Loucy (cell line): Measurements from ENCODE around the gene HOXA11.

Source experiments
- EZH2phosphoT487 ChIP-seq: fragments of 200-600 bp; IDR thresholded peaks from 2 replicates; pipeline ENCODE4 v1.6.1; 2018; ENCODE audit warnings: antibody characterized with exemption, mild to moderate bottlenecking, moderate library complexity, borderline replicate concordance
- TF ChIP-seq, protein P1 (sequence below): fragments of 200-600 bp; sonication (generic); conservative IDR thresholded peaks from 2 replicates; pipeline ENCODE4 v1.5.1; 2014; ENCODE audit warnings: mild to moderate bottlenecking, antibody characterized with exemption, low read length

DNA sequence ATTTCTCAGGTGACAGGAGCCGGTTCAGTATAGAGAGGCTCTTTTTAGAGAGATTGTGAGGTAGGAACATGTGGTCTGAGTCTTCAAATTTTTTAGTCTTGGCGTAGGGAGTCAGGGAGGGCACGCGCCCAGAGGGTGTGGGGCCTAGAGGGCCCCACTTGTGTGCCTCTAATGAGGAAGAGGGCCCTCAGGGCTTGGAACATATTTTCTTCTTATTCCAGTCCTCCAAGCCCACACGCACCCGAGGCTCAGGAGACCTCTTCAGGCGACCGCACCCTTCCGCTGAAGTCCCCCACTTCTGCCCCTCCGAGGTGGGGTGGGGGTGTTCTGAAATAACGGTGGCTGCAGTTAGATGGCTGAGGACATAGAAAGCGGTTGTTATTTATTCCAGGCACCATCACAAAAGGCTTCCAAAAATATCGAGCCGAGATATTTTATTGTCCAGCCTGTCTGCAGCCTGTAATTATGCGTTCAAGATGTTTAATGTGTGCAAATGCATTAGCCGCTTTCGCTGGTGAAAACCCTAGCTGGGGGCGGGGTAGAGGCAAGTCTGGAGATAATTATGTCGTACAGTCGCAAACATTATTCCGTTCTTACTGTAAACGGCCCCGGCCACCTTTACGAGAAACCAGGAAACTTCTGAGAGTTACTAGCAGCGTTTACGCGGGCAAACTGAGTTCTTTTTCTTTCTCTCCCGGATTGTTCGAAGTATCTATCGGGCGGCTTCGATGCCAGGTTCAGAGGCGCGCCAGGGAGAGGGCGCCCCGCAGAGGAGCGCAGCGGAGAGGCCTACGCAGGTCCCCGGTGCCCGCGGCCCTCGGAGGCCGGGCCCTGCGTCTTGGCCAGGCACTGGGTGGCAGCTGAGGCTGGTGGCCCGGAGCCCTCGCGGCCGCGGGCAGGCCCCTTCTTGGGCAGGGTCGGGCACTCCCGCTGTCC lies 27.7 kb upstream of the HOXA11 start:
- TF ChIP-seq, protein P1, sequence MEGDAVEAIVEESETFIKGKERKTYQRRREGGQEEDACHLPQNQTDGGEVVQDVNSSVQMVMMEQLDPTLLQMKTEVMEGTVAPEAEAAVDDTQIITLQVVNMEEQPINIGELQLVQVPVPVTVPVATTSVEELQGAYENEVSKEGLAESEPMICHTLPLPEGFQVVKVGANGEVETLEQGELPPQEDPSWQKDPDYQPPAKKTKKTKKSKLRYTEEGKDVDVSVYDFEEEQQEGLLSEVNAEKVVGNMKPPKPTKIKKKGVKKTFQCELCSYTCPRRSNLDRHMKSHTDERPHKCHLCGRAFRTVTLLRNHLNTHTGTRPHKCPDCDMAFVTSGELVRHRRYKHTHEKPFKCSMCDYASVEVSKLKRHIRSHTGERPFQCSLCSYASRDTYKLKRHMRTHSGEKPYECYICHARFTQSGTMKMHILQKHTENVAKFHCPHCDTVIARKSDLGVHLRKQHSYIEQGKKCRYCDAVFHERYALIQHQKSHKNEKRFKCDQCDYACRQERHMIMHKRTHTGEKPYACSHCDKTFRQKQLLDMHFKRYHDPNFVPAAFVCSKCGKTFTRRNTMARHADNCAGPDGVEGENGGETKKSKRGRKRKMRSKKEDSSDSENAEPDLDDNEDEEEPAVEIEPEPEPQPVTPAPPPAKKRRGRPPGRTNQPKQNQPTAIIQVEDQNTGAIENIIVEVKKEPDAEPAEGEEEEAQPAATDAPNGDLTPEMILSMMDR = no peak
- TF ChIP-seq EZH2phosphoT487 = no peak
